ENCODE data around the gene HSF2. TPM values are rescaled to one million over a fixed set of nuclear protein-coding genes. Genes with fewer than 3 reads are reported as not detected.

The HSF2 gene
- total RNA-seq, 1 experiment from 2014 or later, result 10.6 TPM

DNA sequence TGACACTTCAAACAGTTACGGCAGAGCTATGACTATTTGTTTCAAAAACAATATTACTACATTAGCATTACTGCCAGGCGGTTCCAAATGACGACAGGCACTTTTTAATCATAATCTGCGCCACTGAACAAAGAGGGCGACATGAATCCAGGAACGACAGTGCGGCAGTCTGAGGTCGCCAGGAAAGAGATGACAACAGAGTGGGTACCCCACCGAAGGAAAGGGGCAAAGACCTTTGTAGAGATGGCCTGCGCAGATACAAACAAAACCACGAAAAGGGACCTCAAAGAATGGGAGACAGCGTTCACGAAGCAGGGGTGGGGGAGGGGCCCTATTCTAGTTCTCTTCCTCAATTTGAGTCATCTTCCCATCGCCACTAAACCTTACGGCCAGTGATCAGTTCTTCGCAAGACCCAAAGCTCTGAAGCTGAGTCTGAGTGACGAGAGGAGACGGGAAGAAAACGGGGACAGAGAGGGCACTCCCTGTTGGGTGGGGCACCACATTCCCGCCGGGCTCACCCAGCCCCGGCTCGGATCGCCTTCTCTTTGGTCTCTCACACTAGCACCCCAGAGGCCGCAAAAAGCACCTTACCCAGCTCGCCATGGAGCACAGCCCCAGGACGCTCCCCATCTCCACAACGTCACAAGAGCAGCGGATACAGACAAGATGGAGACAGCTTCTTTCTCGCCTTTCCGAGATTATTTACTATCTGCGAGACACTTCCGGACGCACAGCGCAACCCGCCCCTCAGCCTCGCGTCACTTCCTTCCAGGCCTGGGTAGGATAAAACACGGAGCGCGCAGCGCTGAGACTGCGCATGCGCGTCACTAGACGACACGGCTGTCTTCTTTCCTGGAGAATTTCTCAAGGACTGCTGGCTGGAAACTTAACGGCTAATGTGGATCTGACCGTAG lies 71.9 kb downstream of the HSF2 start, which contains the start of gene SERINC1 (continued):
- TF ChIP-seq, protein P1, sequence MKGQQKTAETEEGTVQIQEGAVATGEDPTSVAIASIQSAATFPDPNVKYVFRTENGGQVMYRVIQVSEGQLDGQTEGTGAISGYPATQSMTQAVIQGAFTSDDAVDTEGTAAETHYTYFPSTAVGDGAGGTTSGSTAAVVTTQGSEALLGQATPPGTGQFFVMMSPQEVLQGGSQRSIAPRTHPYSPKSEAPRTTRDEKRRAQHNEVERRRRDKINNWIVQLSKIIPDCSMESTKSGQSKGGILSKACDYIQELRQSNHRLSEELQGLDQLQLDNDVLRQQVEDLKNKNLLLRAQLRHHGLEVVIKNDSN (CRISPR knock-in tag; IDR thresholded peaks at IDR 0.05), result no peak
- TF ChIP-seq TP53 (CRISPR knock-in tag; IDR thresholded peaks at IDR 0.05), result no peak
- no peak for TF ChIP-seq IRF2 (CRISPR knock-in tag; IDR thresholded peaks at IDR 0.05; ENCODE audit: borderline replicate concordance, low read depth)

DNA sequence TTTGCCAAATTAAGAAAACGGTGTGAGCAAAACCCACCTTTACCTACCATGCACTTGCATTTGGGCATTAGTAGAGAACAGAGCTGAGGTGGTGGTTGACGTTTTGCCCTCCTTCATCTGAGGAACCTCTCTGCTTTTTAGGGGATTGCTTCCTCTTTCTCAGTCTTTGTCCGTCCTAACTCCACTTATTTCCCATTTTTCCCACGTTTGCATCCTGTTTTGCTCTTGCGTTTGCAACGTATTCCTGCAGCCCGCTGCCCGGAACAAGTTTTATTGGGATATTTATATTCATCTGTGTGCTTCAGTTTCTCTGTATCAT lies 72.5 kb downstream of the HSF2 start:
- POLR2A ChIA-PET, result interaction anchor here (0.7 to 1.2 kb wide), 2 partner anchors 72 to 138 kb away, joined by 3 read pairs; partner anchors contain the start of genes HSF2 and PKIB
- H3K27ac Mint-ChIP-seq, result peak overlapping the region; percentile 99

DNA sequence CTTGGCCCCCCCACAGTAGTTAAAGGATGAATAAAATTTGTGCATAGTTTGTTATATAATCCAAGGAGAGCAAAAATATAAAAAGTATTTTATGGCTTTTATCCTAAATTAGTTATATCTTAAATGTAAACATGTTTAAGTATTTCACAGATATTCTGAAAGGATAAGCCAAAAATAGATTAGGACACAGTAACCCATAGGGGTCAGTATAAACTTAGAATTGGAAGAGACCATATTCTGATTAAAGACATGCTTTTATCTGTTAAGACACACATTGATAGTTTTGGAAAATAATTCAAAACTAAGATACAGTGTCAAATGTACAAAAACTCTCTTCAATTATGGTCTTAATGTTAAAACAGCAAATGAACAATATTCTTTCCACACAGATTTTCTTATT lies 76.7 kb downstream of the HSF2 start:
- ChIA-PET POLR2A (no interaction called here), CTCF (interaction anchor here (3.0 kb wide), 1 partner anchor 54 kb away, joined by 15 read pairs; no protein-coding TSS in a partner anchor)
- no peak for DNase-seq (ENCODE audit: low spot score)
- Mint-ChIP-seq H3K36me3 (no peaks in the 10 kb centered on the region), H3K27me3 (ENCODE audit: low read depth) (no peaks in the 10 kb centered on the region), H3K4me3 (no peak overlapping the region), H3K4me1 (no peaks in the 10 kb centered on the region), H3K9me3 (no peaks in the 10 kb centered on the region), H3K27ac (no peak overlapping the region)
- no peak for ATAC-seq
- TF ChIP-seq, protein P2, sequence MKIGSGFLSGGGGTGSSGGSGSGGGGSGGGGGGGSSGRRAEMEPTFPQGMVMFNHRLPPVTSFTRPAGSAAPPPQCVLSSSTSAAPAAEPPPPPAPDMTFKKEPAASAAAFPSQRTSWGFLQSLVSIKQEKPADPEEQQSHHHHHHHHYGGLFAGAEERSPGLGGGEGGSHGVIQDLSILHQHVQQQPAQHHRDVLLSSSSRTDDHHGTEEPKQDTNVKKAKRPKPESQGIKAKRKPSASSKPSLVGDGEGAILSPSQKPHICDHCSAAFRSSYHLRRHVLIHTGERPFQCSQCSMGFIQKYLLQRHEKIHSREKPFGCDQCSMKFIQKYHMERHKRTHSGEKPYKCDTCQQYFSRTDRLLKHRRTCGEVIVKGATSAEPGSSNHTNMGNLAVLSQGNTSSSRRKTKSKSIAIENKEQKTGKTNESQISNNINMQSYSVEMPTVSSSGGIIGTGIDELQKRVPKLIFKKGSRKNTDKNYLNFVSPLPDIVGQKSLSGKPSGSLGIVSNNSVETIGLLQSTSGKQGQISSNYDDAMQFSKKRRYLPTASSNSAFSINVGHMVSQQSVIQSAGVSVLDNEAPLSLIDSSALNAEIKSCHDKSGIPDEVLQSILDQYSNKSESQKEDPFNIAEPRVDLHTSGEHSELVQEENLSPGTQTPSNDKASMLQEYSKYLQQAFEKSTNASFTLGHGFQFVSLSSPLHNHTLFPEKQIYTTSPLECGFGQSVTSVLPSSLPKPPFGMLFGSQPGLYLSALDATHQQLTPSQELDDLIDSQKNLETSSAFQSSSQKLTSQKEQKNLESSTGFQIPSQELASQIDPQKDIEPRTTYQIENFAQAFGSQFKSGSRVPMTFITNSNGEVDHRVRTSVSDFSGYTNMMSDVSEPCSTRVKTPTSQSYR (CRISPR knock-in tag; IDR thresholded peaks at IDR 0.05), result no peak

More for the DNA sequence above, 72.5 kb downstream of the HSF2 start:
- Mint-ChIP-seq H3K4me1 (peaks cover 10% of the 10 kb centered on the region), H3K27me3 (ENCODE audit: low read depth) (no peaks in the 10 kb centered on the region), H3K36me3 (no peaks in the 10 kb centered on the region), H3K9me3 (no peaks in the 10 kb centered on the region), H3K4me3 (peak overlapping the region; percentile 100)
- DNase-seq (ENCODE audit: low spot score) (no peak), ATAC-seq (peak; percentile 40)
- TF ChIP-seq, protein P3, sequence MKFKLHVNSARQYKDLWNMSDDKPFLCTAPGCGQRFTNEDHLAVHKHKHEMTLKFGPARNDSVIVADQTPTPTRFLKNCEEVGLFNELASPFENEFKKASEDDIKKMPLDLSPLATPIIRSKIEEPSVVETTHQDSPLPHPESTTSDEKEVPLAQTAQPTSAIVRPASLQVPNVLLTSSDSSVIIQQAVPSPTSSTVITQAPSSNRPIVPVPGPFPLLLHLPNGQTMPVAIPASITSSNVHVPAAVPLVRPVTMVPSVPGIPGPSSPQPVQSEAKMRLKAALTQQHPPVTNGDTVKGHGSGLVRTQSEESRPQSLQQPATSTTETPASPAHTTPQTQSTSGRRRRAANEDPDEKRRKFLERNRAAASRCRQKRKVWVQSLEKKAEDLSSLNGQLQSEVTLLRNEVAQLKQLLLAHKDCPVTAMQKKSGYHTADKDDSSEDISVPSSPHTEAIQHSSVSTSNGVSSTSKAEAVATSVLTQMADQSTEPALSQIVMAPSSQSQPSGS (CRISPR knock-in tag; IDR thresholded peaks at IDR 0.05; ENCODE audit: borderline replicate concordance, low read depth), result no peak
- TF ChIP-seq ZNF121 (CRISPR knock-in tag; IDR thresholded peaks at IDR 0.05) (no peak), CREM (CRISPR knock-in tag; IDR thresholded peaks at IDR 0.05) (0 out of 2 replicates have a peak, but pooled peaks have one; percentile 7)
- TF ChIP-seq, protein P4, sequence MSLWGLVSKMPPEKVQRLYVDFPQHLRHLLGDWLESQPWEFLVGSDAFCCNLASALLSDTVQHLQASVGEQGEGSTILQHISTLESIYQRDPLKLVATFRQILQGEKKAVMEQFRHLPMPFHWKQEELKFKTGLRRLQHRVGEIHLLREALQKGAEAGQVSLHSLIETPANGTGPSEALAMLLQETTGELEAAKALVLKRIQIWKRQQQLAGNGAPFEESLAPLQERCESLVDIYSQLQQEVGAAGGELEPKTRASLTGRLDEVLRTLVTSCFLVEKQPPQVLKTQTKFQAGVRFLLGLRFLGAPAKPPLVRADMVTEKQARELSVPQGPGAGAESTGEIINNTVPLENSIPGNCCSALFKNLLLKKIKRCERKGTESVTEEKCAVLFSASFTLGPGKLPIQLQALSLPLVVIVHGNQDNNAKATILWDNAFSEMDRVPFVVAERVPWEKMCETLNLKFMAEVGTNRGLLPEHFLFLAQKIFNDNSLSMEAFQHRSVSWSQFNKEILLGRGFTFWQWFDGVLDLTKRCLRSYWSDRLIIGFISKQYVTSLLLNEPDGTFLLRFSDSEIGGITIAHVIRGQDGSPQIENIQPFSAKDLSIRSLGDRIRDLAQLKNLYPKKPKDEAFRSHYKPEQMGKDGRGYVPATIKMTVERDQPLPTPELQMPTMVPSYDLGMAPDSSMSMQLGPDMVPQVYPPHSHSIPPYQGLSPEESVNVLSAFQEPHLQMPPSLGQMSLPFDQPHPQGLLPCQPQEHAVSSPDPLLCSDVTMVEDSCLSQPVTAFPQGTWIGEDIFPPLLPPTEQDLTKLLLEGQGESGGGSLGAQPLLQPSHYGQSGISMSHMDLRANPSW (CRISPR knock-in tag; conservative IDR thresholded peaks at IDR 0.05; ENCODE audit: low read depth), result no peak
- TF ChIP-seq, protein P5, sequence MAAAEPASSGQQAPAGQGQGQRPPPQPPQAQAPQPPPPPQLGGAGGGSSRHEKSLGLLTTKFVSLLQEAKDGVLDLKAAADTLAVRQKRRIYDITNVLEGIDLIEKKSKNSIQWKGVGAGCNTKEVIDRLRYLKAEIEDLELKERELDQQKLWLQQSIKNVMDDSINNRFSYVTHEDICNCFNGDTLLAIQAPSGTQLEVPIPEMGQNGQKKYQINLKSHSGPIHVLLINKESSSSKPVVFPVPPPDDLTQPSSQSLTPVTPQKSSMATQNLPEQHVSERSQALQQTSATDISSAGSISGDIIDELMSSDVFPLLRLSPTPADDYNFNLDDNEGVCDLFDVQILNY (CRISPR knock-in tag; IDR thresholded peaks at IDR 0.05), result no peak
- TF ChIP-seq, protein P6, sequence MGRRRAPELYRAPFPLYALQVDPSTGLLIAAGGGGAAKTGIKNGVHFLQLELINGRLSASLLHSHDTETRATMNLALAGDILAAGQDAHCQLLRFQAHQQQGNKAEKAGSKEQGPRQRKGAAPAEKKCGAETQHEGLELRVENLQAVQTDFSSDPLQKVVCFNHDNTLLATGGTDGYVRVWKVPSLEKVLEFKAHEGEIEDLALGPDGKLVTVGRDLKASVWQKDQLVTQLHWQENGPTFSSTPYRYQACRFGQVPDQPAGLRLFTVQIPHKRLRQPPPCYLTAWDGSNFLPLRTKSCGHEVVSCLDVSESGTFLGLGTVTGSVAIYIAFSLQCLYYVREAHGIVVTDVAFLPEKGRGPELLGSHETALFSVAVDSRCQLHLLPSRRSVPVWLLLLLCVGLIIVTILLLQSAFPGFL (CRISPR knock-in tag; IDR thresholded peaks at IDR 0.05; ENCODE audit: borderline replicate concordance), result no peak
- CTCF ChIA-PET, result interaction anchor here (1.0 kb wide), 1 partner anchor 58 kb away, joined by 7 read pairs; no protein-coding TSS in a partner anchor
